Smooth muscle cell (in vitro differentiated cells): ENCODE data around the gene PSMD14. TPM values are rescaled to one million over a fixed set of nuclear protein-coding genes. Genes with fewer than 3 reads are reported as not detected.

ENCODE experiments used
- DNase-seq: peaks from one replicate; lab custom pipeline; 2025; ENCODE audit not compliant: unreplicated experiment; lab: John Stamatoyannopoulos, UW
- H2AFZ ChIP-seq: fragments of 200-600 bp; sonication (generic); 2 replicates; pipeline ENCODE4 v1.6.0; 2016; ENCODE audit warnings: antibody characterized with exemption, low read depth, mild to moderate bottlenecking
- H3F3A ChIP-seq: fragments of 200-600 bp; sonication (generic); 2 replicates; pipeline ENCODE4 v1.6.0; 2017; ENCODE audit warnings: antibody characterized with exemption, low read depth
- H3K27ac ChIP-seq: fragments of 200-600 bp; sonication (generic); 2 replicates; pipeline ENCODE4 v1.5.1; 2016; ENCODE audit warnings: low read depth, mild to moderate bottlenecking
- H3K27me3 ChIP-seq: fragments of 200-600 bp; sonication (generic); 2 replicates; pipeline ENCODE4 v1.6.1; 2016; ENCODE audit warnings: low read depth, mild to moderate bottlenecking
- H3K36me3 ChIP-seq: fragments of 200-600 bp; sonication (generic); 2 replicates; pipeline ENCODE4 v1.5.1; 2016; ENCODE audit warnings: low read depth
- H3K4me1 ChIP-seq: fragments of 200-600 bp; sonication (generic); 2 replicates; pipeline ENCODE4 v1.5.1; 2016; ENCODE audit warnings: low read depth
- H3K4me2 ChIP-seq: fragments of 200-600 bp; sonication (generic); 2 replicates; pipeline ENCODE4 v1.6.0; 2016; ENCODE audit warnings: mild to moderate bottlenecking
- H3K4me3 ChIP-seq: fragments of 200-600 bp; sonication (generic); 2 replicates; pipeline ENCODE4 v1.5.1; 2016; ENCODE audit warnings: mild to moderate bottlenecking
- H3K79me2 ChIP-seq: fragments of 200-600 bp; sonication (generic); 2 replicates; pipeline ENCODE4 v1.6.0; 2016; ENCODE audit warnings: low read depth, mild to moderate bottlenecking
- H3K9ac ChIP-seq: fragments of 200-600 bp; sonication (generic); 2 replicates; pipeline ENCODE4 v1.6.0; 2016; ENCODE audit warnings: low read depth
- H3K9me3 ChIP-seq: fragments of 200-600 bp; sonication (generic); replicated peaks from 2 replicates; pipeline ENCODE4 v1.5.1; 2016; ENCODE audit warnings: low read depth
- H4K20me1 ChIP-seq: fragments of 200-600 bp; sonication (generic); 2 replicates; pipeline ENCODE4 v1.6.0; 2016; ENCODE audit warnings: low read depth
- WGBS: methylation state at CpG from one replicate; pipeline ENCODE4 v1.1.7; 2016; ENCODE audit warnings: low lambda C conversion rate; 5-methylcytosine and 5-hydroxymethylcytosine counted together
- polyA plus RNA-seq: library from polyadenylated mRNA; unstranded; fragments of >200 nt; fragmentation: Nextera tagmentation; extraction: Ambion mirVana; gene quantifications from 2 replicates; pipeline ENCODE4 v1.2.1, GENCODE V29; 2016
- total RNA-seq: library from RNA; depleted of rRNA; stranded (reverse); fragments of >200 nt; gene quantifications from 2 replicates; pipeline ENCODE4 v1.2.3, GENCODE V29; 2014
- TF ChIP-seq, protein P1 (sequence below): fragments of 200-600 bp; sonication (generic); IDR thresholded peaks from 2 replicates; pipeline ENCODE4 v1.5.1; 2017; ENCODE audit warnings: borderline replicate concordance, mild to moderate bottlenecking, antibody characterized with exemption; ENCODE audit not compliant: insufficient read depth, poor library complexity, severe bottlenecking

PSMD14 gene
- total and polyA plus RNA-seq, 2 experiments from 2014 or later: 69.4 to 123 TPM

DNA sequence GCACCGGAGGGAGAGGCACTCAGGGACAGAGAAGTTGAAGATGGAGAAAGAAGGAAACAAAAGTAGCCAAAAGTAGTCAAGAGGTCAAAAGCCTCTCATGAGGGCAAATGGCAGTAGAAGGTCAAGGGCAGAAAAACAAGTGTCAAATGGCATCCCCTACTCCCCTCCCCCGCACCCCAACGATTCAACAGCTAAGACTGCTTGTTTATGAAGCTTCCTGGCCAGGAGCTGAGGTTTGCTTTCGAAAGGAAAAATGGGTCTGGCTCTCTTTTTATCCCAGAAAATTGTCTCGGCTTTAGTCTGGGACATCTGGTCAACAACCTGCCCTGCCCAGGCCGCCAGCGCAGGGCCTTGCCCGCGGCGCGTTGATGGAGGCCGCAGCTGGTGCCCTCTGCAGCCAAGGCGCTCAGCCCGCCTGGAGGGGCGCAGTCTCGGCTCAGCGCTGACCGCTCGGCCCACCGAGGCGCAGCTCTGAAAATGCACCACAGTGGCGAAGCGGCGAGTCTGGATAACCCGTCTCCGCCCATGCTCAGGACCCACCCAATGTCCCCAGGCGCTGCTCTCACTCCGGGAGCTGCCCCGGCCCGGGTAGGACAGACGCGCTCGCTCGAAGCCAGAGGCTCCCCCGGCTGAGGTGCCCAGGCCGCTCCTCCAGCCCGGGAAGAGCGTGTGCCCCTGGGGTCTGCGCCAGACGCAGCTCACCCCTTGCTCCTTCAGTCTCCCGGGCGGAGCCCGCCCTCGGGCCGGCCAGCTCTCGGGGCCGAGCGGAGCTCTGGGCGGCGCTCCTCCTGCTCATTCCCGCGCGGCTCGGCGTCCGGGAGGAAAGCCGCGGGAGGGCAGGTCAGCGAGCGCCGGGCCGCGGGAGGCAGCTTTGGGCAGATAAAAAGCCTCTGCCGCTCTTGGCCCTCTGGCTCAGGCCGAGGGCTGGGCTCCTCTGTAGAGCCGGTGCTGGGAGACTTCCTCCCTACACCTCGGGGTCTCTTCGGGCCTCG, 106.1 kb downstream of the PSMD14 start:
- TF ChIP-seq, protein P1, sequence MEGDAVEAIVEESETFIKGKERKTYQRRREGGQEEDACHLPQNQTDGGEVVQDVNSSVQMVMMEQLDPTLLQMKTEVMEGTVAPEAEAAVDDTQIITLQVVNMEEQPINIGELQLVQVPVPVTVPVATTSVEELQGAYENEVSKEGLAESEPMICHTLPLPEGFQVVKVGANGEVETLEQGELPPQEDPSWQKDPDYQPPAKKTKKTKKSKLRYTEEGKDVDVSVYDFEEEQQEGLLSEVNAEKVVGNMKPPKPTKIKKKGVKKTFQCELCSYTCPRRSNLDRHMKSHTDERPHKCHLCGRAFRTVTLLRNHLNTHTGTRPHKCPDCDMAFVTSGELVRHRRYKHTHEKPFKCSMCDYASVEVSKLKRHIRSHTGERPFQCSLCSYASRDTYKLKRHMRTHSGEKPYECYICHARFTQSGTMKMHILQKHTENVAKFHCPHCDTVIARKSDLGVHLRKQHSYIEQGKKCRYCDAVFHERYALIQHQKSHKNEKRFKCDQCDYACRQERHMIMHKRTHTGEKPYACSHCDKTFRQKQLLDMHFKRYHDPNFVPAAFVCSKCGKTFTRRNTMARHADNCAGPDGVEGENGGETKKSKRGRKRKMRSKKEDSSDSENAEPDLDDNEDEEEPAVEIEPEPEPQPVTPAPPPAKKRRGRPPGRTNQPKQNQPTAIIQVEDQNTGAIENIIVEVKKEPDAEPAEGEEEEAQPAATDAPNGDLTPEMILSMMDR: no peak
- no peak overlapping the region for H3K9ac ChIP-seq
- peaks cover 69% of the 10 kb centered on the region for H3K27me3 ChIP-seq
- WGBS: 3% methylated on average over 68 of the region's 69 CpGs
- H3K36me3 ChIP-seq: peaks cover 3% of the 10 kb centered on the region
- DNase-seq: no peak
- no peak overlapping the region for H2AFZ ChIP-seq
- H3K4me1 ChIP-seq: peaks cover 30% of the 10 kb centered on the region
- no peaks in the 10 kb centered on the region for H3K9me3 ChIP-seq
- peak overlapping the region; percentile 51 for H3K4me3 ChIP-seq
- peak overlapping the region; percentile 98 for H3K4me2 ChIP-seq
- no peaks in the 10 kb centered on the region for H3K79me2 ChIP-seq
- no peaks in the 10 kb centered on the region for H3F3A ChIP-seq
- no peaks in the 10 kb centered on the region for H4K20me1 ChIP-seq
- H3K27ac ChIP-seq: no peak overlapping the region

DNA sequence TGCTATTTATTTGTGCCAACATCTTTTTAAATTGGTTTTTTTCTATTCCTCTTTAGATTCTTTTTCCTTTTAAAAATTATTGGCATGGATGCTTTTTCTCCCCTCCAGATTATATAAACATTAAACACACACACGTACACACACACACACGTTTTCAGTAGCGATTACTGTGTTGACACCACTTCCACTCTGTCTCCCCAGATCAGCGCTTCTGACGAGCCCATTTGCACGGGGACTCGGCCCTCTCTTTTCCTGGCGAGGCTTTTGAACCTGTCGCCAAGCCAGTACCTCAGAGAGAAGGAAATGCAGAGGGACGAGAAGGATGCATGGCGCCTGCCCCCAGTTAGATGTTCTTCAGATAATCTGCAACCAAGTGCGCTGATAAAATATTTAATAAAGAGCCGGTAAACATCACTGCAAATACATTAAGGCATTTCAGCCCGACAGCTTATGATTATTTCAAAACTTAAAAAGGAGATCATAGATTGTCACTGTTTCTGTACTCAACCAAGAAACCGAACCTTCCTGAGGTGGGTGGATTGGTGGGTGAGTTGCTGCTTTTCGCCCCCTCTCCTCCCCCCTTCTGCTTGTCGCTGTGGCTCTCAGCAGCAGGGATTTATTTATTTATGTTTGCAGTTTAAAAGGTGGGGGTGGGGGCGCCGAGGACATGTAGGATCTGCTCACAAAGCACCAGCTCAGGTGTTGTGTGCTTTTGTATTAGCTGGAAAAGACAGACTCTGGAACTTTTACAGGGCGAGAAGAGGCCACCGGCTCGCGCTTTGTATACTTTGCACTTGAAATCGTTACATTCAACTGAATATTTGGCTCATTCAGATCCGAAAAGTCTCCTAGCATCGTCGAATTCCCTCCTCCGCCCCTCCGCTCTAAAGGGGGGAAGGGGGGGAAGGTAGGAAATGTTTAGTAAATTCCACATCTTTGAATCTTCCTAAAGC, 107.1 kb downstream of the PSMD14 start:
- Histone ChIP-seq H3K4me3 (peak overlapping the region; percentile 51), H3K4me2 (peak overlapping the region; percentile 98), H3K4me1 (peaks cover 30% of the 10 kb centered on the region), H2AFZ (no peak overlapping the region), H3K36me3 (peaks cover 3% of the 10 kb centered on the region), H3K27me3 (peaks cover 79% of the 10 kb centered on the region), H3F3A (no peaks in the 10 kb centered on the region), H3K9ac (no peak overlapping the region), H3K9me3 (no peaks in the 10 kb centered on the region), H4K20me1 (no peaks in the 10 kb centered on the region), H3K27ac (no peak overlapping the region), H3K79me2 (no peaks in the 10 kb centered on the region)
- TF ChIP-seq, protein P1: no peak
- no peak for DNase-seq
- 3% methylated on average over 29 of the region's 29 CpGs for WGBS

DNA sequence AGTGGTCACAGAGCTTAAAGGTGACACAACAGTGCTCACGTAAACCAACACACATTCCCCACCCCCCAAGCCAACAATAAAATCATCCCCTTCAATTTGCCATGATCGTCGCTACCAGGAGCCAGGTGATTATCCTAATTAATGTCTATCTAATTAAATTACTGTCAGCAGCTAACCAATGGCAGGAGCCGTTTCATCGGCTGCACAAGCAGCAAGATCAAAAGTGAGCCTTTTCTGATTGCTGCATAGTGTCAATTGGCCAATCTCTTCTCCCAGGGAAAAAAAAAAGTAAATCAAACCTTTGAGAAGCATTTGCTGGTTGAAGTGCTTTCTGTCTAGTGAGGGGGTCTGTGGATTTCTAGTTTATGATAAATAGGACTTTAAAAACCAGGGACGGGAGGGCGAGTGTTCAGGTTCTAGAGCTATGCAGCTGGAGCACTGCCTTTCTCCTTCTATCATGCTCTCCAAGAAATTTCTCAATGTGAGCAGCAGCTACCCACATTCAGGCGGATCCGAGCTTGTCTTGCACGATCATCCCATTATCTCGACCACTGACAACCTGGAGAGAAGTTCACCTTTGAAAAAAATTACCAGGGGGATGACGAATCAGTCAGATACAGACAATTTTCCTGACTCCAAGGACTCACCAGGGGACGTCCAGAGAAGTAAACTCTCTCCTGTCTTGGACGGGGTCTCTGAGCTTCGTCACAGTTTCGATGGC, 107.9 kb downstream of the PSMD14 start, which contains the start of gene TBR1:
Gene TBR1, plus strand, starts transcription at position 311 of the 721 bp plus-strand sequence. Its CDS starts 114 bp downstream, at position 425.
- H3K79me2 ChIP-seq: no peaks in the 10 kb centered on the region
- H3K27ac ChIP-seq: no peak within 1 kb of the TSS
- H3K36me3 ChIP-seq: peaks cover 3% of the 10 kb centered on the region
- H3K4me1 ChIP-seq: peaks cover 30% of the 10 kb centered on the region
- no peaks in the 10 kb centered on the region for H4K20me1 ChIP-seq
- peaks cover 87% of the 10 kb centered on the region for H3K27me3 ChIP-seq
- no peaks in the 10 kb centered on the region for H3F3A ChIP-seq
- whole genome bisulfite sequencing: 9% methylated on average over 16 of the region's 16 CpGs
- no peak within 1 kb of the TSS for H2AFZ ChIP-seq
- TF ChIP-seq, protein P1: no peak
- H3K4me3 ChIP-seq: peak within 1 kb of the TSS; percentile 51
- H3K9me3 ChIP-seq: no peaks in the 10 kb centered on the region
- no peak for DNase-seq
- peak within 1 kb of the TSS; percentile 98 for H3K4me2 ChIP-seq
- H3K9ac ChIP-seq: no peak within 1 kb of the TSS
